ENCODE measurements around the gene GSAP. TPM values are rescaled to one million over a fixed set of nuclear protein-coding genes. Genes with fewer than 3 reads are reported as not detected.

Gene GSAP
- polyA plus RNA-seq, 1 of the 3 experiments (the other 2 are of a cell fraction): 5.9 TPM

DNA sequence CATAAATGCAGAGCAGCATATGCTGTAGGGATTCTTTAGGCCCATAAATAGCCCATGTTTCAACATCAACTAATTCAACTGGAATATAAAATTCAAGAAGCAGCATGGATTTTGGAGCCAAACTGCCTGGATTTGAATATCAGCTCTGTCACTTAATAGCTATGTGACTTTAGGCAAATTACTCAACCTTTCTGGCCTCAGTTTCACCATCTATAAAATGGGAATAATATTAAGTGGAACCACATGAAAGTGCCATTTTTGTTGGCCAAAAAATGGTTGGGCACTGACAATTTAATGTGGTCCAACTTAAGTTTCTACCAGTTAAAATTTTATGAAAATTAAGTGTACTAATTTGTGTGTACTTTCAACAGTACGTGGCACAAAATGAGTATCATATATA, 98.1 kb downstream of the GSAP start:
- ChIA-PET CTCF (interaction anchor here (1.2 to 1.4 kb wide), 2 partner anchors 14 to 31 kb away, joined by 3 to 4 read pairs; no protein-coding TSS in a partner anchor), POLR2A (no interaction called here)
- no peaks in the 10 kb centered on the region for H3K27me3 ChIP-seq (ENCODE audit: insufficient read depth)
- peaks cover 0 to 9% of the 10 kb centered on the region in 2 experiments for H3K36me3 ChIP-seq (replicated peaks in 1 of 2; ENCODE audit: control insufficient read depth in 1 of 2, insufficient read depth in 2 of 2, low read length in 1 of 2)
- H3K9me2 ChIP-seq: no peaks in the 10 kb centered on the region
- H3K4me3 ChIP-seq (ENCODE audit: low read depth in 2 of 2, low read length in 1 of 2): no peak overlapping the region
- H3F3A ChIP-seq (replicated peaks; ENCODE audit: insufficient read depth): no peaks in the 10 kb centered on the region
- H3K9ac ChIP-seq: no peak overlapping the region
- WGBS (ENCODE audit: low lambda C conversion rate): 87% methylated on average over 1 of the region's 1 CpG
- DNase-seq: no peak
- H3K79me2 ChIP-seq (ENCODE audit: insufficient read depth): no peaks in the 10 kb centered on the region
- TF ChIP-seq, protein P1, sequence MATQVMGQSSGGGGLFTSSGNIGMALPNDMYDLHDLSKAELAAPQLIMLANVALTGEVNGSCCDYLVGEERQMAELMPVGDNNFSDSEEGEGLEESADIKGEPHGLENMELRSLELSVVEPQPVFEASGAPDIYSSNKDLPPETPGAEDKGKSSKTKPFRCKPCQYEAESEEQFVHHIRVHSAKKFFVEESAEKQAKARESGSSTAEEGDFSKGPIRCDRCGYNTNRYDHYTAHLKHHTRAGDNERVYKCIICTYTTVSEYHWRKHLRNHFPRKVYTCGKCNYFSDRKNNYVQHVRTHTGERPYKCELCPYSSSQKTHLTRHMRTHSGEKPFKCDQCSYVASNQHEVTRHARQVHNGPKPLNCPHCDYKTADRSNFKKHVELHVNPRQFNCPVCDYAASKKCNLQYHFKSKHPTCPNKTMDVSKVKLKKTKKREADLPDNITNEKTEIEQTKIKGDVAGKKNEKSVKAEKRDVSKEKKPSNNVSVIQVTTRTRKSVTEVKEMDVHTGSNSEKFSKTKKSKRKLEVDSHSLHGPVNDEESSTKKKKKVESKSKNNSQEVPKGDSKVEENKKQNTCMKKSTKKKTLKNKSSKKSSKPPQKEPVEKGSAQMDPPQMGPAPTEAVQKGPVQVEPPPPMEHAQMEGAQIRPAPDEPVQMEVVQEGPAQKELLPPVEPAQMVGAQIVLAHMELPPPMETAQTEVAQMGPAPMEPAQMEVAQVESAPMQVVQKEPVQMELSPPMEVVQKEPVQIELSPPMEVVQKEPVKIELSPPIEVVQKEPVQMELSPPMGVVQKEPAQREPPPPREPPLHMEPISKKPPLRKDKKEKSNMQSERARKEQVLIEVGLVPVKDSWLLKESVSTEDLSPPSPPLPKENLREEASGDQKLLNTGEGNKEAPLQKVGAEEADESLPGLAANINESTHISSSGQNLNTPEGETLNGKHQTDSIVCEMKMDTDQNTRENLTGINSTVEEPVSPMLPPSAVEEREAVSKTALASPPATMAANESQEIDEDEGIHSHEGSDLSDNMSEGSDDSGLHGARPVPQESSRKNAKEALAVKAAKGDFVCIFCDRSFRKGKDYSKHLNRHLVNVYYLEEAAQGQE (IDR thresholded peaks at IDR 0.05; ENCODE audit: low read depth, low read length): no peak
- TF ChIP-seq FOXM1 (IDR thresholded peaks at IDR 0.05; ENCODE audit: low read depth) (no peak), RAD21 (IDR thresholded peaks at IDR 0.05; ENCODE audit: low read length) (no peak), SIN3A (IDR thresholded peaks at IDR 0.05; ENCODE audit: borderline replicate concordance, low read depth, low read length) (no peak), MEF2A (IDR thresholded peaks at IDR 0.05; ENCODE audit: borderline replicate concordance, low read depth) (no peak)
- no peaks in the 10 kb centered on the region for H3K9me3 ChIP-seq
- H3K4me2 ChIP-seq: no peak overlapping the region
- H4K20me1 ChIP-seq (ENCODE audit: insufficient read depth): no peaks in the 10 kb centered on the region
- H3K4me1 ChIP-seq (ENCODE audit: control insufficient read depth in 1 of 2, insufficient read depth in 2 of 2, low read depth in 1 of 2, low read length in 1 of 2): peaks cover 0 to 6% of the 10 kb centered on the region in 2 experiments; a peak in 1 of 4 replicates
- H2AFZ ChIP-seq (ENCODE audit: low read depth): no peak overlapping the region
- H3K27ac ChIP-seq (ENCODE audit: low read depth in 2 of 2, low read length in 1 of 2): no peak overlapping the region

DNA sequence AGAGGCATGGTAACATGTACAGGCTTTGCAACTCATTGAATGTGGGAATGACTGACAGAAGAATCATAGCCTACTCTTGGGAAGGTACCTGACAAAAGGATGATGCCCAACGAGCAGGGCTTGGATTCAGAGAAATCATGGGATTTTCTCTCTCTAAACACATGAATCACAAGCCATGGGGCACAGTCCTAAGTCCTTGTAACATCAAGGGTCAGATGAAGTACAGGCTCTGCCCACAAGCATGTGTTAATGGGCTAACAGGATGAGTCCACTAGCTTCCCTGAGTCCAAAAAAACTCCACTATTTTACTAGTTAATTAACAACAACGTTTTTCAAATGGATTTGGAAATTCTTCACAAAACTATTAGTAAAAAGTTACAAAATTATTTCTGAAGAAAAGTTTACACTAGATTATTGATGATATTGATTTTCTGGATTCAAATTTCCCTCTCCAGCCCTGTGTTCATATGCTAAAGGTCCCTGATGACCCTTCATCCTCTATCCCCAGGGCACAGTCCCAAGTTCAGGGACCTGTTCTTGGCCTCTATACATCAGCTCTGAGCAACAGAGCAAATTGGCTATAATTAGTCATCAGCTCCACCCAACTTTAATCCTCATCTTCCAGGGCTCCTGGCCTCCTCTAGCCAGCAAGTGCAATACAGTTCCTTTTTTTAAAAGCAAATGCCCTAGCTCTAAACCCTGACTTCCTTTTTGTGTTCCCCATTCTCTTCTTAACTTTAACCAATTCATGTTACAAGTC, 99.8 kb downstream of the GSAP start:
- H4K20me1 ChIP-seq (ENCODE audit: insufficient read depth): no peaks in the 10 kb centered on the region
- H3K27me3 ChIP-seq (ENCODE audit: insufficient read depth): no peaks in the 10 kb centered on the region
- no peak for DNase-seq
- TF ChIP-seq CHD2 (IDR thresholded peaks at IDR 0.05; ENCODE audit: low read length, partially characterized antibody) (no peak), RFX5 (IDR thresholded peaks at IDR 0.05; ENCODE audit: low read length) (no peak), TEAD4 (IDR thresholded peaks at IDR 0.05; ENCODE audit: borderline replicate concordance, insufficient read depth) (no peak), TAF1 (IDR thresholded peaks at IDR 0.05; ENCODE audit: borderline replicate concordance, low read depth, low read length) (no peak), YY1 (IDR thresholded peaks at IDR 0.05; ENCODE audit: low read depth) (no peak), FOSL2 (IDR thresholded peaks at IDR 0.05; ENCODE audit: borderline replicate concordance, low read depth) (no peak), TCF12 (IDR thresholded peaks at IDR 0.05) (no peak), MEF2A (IDR thresholded peaks at IDR 0.05; ENCODE audit: borderline replicate concordance, low read depth) (no peak), RCOR1 (IDR thresholded peaks at IDR 0.05; ENCODE audit: low read length) (no peak), SMC3 (IDR thresholded peaks at IDR 0.05; ENCODE audit: low read depth, low read length) (no peak), EZH2phosphoT487 (IDR thresholded peaks at IDR 0.05; ENCODE audit: borderline replicate concordance, low read depth) (no peak), NFIC (IDR thresholded peaks at IDR 0.05; ENCODE audit: borderline replicate concordance) (no peak)
- TF ChIP-seq, protein P2, sequence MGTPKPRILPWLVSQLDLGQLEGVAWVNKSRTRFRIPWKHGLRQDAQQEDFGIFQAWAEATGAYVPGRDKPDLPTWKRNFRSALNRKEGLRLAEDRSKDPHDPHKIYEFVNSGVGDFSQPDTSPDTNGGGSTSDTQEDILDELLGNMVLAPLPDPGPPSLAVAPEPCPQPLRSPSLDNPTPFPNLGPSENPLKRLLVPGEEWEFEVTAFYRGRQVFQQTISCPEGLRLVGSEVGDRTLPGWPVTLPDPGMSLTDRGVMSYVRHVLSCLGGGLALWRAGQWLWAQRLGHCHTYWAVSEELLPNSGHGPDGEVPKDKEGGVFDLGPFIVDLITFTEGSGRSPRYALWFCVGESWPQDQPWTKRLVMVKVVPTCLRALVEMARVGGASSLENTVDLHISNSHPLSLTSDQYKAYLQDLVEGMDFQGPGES (IDR thresholded peaks at IDR 0.05; ENCODE audit: low read depth, low read length): no peak
- TF ChIP-seq, protein P3, sequence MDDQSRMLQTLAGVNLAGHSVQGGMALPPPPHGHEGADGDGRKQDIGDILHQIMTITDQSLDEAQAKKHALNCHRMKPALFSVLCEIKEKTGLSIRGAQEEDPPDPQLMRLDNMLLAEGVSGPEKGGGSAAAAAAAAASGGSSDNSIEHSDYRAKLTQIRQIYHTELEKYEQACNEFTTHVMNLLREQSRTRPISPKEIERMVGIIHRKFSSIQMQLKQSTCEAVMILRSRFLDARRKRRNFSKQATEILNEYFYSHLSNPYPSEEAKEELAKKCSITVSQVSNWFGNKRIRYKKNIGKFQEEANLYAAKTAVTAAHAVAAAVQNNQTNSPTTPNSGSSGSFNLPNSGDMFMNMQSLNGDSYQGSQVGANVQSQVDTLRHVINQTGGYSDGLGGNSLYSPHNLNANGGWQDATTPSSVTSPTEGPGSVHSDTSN (IDR thresholded peaks at IDR 0.05): no peak
- TF ChIP-seq, protein P4, sequence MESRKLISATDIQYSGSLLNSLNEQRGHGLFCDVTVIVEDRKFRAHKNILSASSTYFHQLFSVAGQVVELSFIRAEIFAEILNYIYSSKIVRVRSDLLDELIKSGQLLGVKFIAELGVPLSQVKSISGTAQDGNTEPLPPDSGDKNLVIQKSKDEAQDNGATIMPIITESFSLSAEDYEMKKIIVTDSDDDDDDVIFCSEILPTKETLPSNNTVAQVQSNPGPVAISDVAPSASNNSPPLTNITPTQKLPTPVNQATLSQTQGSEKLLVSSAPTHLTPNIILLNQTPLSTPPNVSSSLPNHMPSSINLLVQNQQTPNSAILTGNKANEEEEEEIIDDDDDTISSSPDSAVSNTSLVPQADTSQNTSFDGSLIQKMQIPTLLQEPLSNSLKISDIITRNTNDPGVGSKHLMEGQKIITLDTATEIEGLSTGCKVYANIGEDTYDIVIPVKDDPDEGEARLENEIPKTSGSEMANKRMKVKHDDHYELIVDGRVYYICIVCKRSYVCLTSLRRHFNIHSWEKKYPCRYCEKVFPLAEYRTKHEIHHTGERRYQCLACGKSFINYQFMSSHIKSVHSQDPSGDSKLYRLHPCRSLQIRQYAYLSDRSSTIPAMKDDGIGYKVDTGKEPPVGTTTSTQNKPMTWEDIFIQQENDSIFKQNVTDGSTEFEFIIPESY (IDR thresholded peaks at IDR 0.05; ENCODE audit: borderline replicate concordance, low read depth): no peak
- POLR2A ChIA-PET: interaction anchor here (0.6 kb wide), 1 partner anchor 11 kb away, joined by 3 read pairs; no protein-coding TSS in a partner anchor
- H3K79me2 ChIP-seq (ENCODE audit: insufficient read depth): no peaks in the 10 kb centered on the region
- CTCF ChIA-PET: interaction anchor here (0.6 to 2.4 kb wide), 4 partner anchors 12 to 102 kb away, joined by 3 to 12 read pairs (median 4); no protein-coding TSS in a partner anchor
- 35% methylated on average over 2 of the region's 2 CpGs for WGBS (ENCODE audit: low lambda C conversion rate)
- H3K9me2 ChIP-seq: no peaks in the 10 kb centered on the region
- peaks cover 0 to 21% of the 10 kb centered on the region in 2 experiments for H3K36me3 ChIP-seq (replicated peaks in 1 of 2; ENCODE audit: control insufficient read depth in 1 of 2, insufficient read depth in 2 of 2, low read length in 1 of 2)
- peaks cover 0 to 5% of the 10 kb centered on the region in 2 experiments; a peak in 1 of 4 replicates for H3K4me1 ChIP-seq (ENCODE audit: control insufficient read depth in 1 of 2, insufficient read depth in 2 of 2, low read depth in 1 of 2, low read length in 1 of 2)
- no peak overlapping the region for H3K4me3 ChIP-seq (ENCODE audit: low read depth in 2 of 2, low read length in 1 of 2)
- no peaks in the 10 kb centered on the region for H3K9me3 ChIP-seq
- H3K9ac ChIP-seq: no peak overlapping the region
- no peaks in the 10 kb centered on the region for H3F3A ChIP-seq (replicated peaks; ENCODE audit: insufficient read depth)
- no peak overlapping the region for H3K4me2 ChIP-seq
- H2AFZ ChIP-seq (ENCODE audit: low read depth): no peak overlapping the region
- H3K27ac ChIP-seq (ENCODE audit: low read depth in 2 of 2, low read length in 1 of 2): no peak overlapping the region
